ENCODE measurements around the gene PON1.

PON1 gene

DNA sequence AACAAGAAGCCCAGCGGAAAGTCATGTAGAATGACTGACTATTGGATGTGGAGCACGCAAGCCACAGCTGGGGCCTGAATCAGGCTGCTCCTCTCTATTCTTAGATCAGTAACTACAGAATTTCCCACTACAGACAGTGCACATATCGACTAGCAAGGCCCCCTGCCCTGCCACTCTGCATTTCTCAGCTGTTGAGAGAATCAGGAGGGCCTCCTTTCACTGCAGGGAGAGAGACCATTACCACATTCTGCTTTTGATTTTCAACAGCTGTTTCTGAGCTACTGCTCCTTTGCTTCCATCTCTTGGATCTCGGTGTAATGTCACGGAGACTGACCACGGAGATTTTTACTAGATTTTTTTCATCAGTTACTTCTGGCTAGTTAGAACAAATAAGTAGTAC lies 73.8 kb downstream of the PON1 start:
- DNase-seq, result no peak
